HuH-7.5 (cell line): ENCODE results near the gene UQCR10.
A peak's percentile ranks its signal among the peaks of the same experiment; 100 is the strongest.

Experiments used
- DNase-seq: peaks from one replicate; pipeline ENCODE4 v3.0.0; 2011; ENCODE audit warnings: low spot score

UQCR10 gene

GRCh38 chr22:29798801-29799200, 31.6 kb downstream of the UQCR10 start:
- no peak for DNase-seq

GRCh38 chr22:29799217-29799680, 32.1 kb downstream of the UQCR10 start:
- DNase-seq, result peak; percentile 51

GRCh38 chr22:29801153-29801552, 34.0 kb downstream of the UQCR10 start:
- no peak for DNase-seq

- no peak for DNase-seq
Measured at GRCh38 chr22:29801796-29802195, 34.6 kb downstream of the UQCR10 start.

- DNase-seq, result no peak
Measured at GRCh38 chr22:29803190-29803589, 36.0 kb downstream of the UQCR10 start.

GRCh38 chr22:29804985-29805384, 37.8 kb downstream of the UQCR10 start:
- no peak for DNase-seq

- no peak for DNase-seq
Measured at GRCh38 chr22:29806196-29806595, 39.0 kb downstream of the UQCR10 start.

- no peak for DNase-seq
Measured at GRCh38 chr22:29810216-29810615, 43.0 kb downstream of the UQCR10 start.

- peak; percentile 52 for DNase-seq
Measured at GRCh38 chr22:29811377-29811776, 44.2 kb downstream of the UQCR10 start.

GRCh38 chr22:29813126-29813525, 46.0 kb downstream of the UQCR10 start:
- no peak for DNase-seq

- DNase-seq, result no peak
Measured at GRCh38 chr22:29813563-29813962, 46.4 kb downstream of the UQCR10 start.

- no peak for DNase-seq
Measured at GRCh38 chr22:29814003-29814402, 46.8 kb downstream of the UQCR10 start.

- no peak for DNase-seq
Measured at GRCh38 chr22:29815580-29815979, 48.4 kb downstream of the UQCR10 start.

- DNase-seq, result no peak
Measured at GRCh38 chr22:29816128-29816527, 49.0 kb downstream of the UQCR10 start.

GRCh38 chr22:29816539-29816938, 49.4 kb downstream of the UQCR10 start:
- no peak for DNase-seq

GRCh38 chr22:29816980-29817379, 49.8 kb downstream of the UQCR10 start:
- no peak for DNase-seq

GRCh38 chr22:29817724-29818123, 50.6 kb downstream of the UQCR10 start:
- no peak for DNase-seq

GRCh38 chr22:29819501-29819900, 52.3 kb downstream of the UQCR10 start:
- DNase-seq, result no peak
